Tibial nerve (tissue), 4 donors: ENCODE results near the gene GOLPH3L. TPM values are rescaled to one million over a fixed set of nuclear protein-coding genes. Genes with fewer than 3 reads are reported as not detected.
"Not testable (repeated sequence)": the region's sequence is repeated elsewhere in the genome, so short reads cannot be mapped to it uniquely, and the experiment has no call there.

Experiments
- DNase-seq, 2 donors: peaks; one replicate each; pipeline ENCODE4 v3.0.0-alpha.2; 2019; ENCODE audit warnings: low spot score in 2 of 2
- H3K27ac ChIP-seq, 4 donors: fragments of 200-600 bp; sonication (generic) in 3 of 4; one replicate each; pipeline ENCODE4 v1.5.1; 2017 to 2019; ENCODE audit warnings: mild to moderate bottlenecking in 1 of 4
- H3K27me3 ChIP-seq, 2 donors: fragments of 200-600 bp; sonication (generic) in 1 of 2; one replicate each; pipeline versions ENCODE4 v1.5.1 to v1.6.0; 2017 to 2019
- H3K36me3 ChIP-seq, 3 donors: fragments of 200-600 bp; sonication (generic); one replicate each; pipeline ENCODE4 v1.5.1; 2018 to 2019
- H3K4me1 ChIP-seq, 4 donors: fragments of 200-600 bp; sonication (generic) in 3 of 4; one replicate each; pipeline ENCODE4 v1.5.1; 2017 to 2019
- H3K4me3 ChIP-seq, 4 donors: fragments of 200-600 bp; sonication (generic) in 3 of 4; one replicate each; pipeline ENCODE4 v1.5.1; 2017 to 2019; ENCODE audit warnings: mild to moderate bottlenecking in 1 of 4, moderate library complexity in 1 of 4
- H3K9me3 ChIP-seq, 4 donors: fragments of 200-600 bp; sonication (generic) in 3 of 4; one replicate each; pipeline ENCODE4 v1.5.1; 2017 to 2019
- EP300 ChIP-seq, 2 donors: sonication (generic); formaldehyde crosslinking; IDR thresholded peaks; one replicate each; pipeline ENCODE4 v1.6.1; 2017; ENCODE audit warnings: antibody characterized with exemption in 2 of 2, mild to moderate bottlenecking in 1 of 2
- POLR2A ChIP-seq, 2 donors: fragments of 450-650 bp; IDR thresholded peaks; one replicate each; pipeline ENCODE4 v1.6.1; 2017; ENCODE audit warnings: antibody characterized with exemption in 2 of 2, mild to moderate bottlenecking in 2 of 2, moderate library complexity in 2 of 2
- WGBS, 2 donors: methylation state at CpG; one replicate each; pipeline ENCODE4 v1.1.5; 2018; 5-methylcytosine and 5-hydroxymethylcytosine counted together
- total RNA-seq, 4 donors: library from RNA; depleted of rRNA; stranded (reverse); fragments of >200 nt; gene quantifications; one replicate each; pipeline ENCODE4 v1.1.0, GENCODE V29; 2016
- TF ChIP-seq, protein P1 (sequence below), 5 experiments: fragments of 200-600 bp in 3 of 5; fragments of 450-650 bp in 2 of 5; sonication (generic) in 3 of 5; IDR thresholded peaks; one replicate each; pipeline ENCODE4 v1.5.1; 2016 to 2019; ENCODE audit warnings: antibody characterized with exemption in 5 of 5, mild to moderate bottlenecking in 3 of 5, moderate library complexity in 2 of 5

Gene GOLPH3L
- total RNA-seq, 4 donors from 2014 or later, result 20.6 to 30.9 (median 26.5) TPM

DNA sequence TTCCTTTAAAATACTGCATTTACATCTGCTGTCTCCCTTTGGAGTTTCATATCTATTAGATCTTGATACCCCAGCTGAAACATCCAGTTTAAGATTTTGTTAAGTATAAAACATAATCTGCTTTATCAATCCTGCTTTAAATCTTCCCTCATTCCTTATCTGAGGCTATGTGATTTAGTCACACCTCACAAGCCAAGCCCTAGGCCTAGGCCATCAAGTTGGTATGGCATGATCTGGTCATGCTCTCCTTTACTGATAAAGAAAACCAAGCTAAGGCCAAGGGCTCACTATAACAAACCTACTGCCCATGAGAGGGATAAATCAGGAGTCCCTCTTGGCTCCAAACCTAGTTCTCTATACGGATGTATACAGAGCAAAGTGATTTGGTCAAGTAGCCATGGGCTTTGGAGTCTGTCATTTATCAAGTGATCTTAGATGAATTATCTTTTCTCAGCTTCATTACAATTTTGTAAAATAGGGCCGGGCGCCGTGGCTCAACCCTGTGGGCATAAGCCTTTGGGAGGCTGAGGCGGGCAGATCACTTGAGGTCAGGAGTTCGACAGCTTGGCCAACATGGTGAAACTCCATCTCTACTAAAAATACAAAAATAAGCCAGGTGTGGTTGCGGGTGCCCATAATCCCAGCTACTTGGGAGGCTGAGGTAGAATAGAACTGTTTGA, 90.4 kb downstream of the GOLPH3L start:
- no peak overlapping the region for H3K27ac ChIP-seq

DNA sequence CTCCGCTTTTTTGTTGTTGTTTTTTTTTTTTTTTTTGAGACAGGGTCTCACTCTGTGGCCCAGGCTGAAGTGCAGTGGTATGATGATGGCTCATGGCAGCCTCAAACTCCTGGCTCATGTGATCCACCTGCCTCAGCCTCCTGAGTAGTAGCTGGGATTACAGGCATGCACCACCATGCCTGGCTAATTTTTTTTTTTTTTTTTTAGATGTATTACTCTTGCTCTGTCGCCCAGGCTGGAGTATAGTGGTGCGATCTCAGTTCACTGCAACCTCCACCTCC, 91.6 kb downstream of the GOLPH3L start:
- H3K9me3 ChIP-seq, H3K36me3 ChIP-seq, H3K27me3 ChIP-seq, DNase-seq, H3K4me3 ChIP-seq: not testable (repeated sequence)
- Histone ChIP-seq H3K4me1 (peaks cover 0 to 23% (median 11%) of the 10 kb centered on the region in 4 donors), H3K27ac (peak overlapping the region in 2 of 4 donors; percentile 83)
- 97 to 100% methylated on average over 3 of the region's 3 CpGs for WGBS, 2 donors

More for the DNA sequence above, 90.4 kb downstream of the GOLPH3L start:
- Histone ChIP-seq H3K36me3 (peaks cover 0 to 3% (median 0%) of the 10 kb centered on the region in 3 donors), H3K9me3 (no peaks in the 10 kb centered on the region), H3K27me3 (no peaks in the 10 kb centered on the region), H3K4me1 (peaks cover 0 to 33% (median 21%) of the 10 kb centered on the region in 4 donors), H3K4me3 (no peak overlapping the region)
- DNase-seq, result no peak
- TF ChIP-seq EP300 (IDR thresholded peaks at IDR 0.05) (no peak), POLR2A (IDR thresholded peaks at IDR 0.05) (no peak)
- TF ChIP-seq, protein P1, sequence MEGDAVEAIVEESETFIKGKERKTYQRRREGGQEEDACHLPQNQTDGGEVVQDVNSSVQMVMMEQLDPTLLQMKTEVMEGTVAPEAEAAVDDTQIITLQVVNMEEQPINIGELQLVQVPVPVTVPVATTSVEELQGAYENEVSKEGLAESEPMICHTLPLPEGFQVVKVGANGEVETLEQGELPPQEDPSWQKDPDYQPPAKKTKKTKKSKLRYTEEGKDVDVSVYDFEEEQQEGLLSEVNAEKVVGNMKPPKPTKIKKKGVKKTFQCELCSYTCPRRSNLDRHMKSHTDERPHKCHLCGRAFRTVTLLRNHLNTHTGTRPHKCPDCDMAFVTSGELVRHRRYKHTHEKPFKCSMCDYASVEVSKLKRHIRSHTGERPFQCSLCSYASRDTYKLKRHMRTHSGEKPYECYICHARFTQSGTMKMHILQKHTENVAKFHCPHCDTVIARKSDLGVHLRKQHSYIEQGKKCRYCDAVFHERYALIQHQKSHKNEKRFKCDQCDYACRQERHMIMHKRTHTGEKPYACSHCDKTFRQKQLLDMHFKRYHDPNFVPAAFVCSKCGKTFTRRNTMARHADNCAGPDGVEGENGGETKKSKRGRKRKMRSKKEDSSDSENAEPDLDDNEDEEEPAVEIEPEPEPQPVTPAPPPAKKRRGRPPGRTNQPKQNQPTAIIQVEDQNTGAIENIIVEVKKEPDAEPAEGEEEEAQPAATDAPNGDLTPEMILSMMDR (IDR thresholded peaks at IDR 0.05), result no peak
- 94 to 98% methylated on average over 7 of the region's 7 CpGs for WGBS, 2 donors

DNA sequence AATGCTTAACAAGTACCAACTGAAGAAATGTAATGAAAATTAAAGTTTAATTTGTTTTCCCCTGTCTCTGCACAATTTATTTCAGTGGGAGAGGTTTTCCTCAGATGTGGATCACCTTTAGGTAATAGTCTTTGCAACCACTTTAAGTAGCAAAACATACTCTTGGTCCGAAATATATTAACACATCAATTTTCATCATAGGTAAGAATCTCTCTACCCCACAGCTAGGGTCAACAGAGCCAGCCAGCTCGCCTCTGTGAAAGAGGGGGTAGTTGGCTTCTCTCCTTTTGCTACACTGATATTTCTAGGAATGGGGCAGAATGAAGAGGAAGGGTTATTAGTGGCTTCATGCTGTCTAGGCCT, 92.7 kb downstream of the GOLPH3L start:
- Histone ChIP-seq H3K36me3 (peaks cover 0 to 20% (median 0%) of the 10 kb centered on the region in 3 donors), H3K4me1 (peaks cover 0 to 14% (median 2%) of the 10 kb centered on the region in 4 donors), H3K27ac (peak overlapping the region in 3 of 4 donors; percentile 41 to 83 (median 83)), H3K4me3 (no peak overlapping the region), H3K27me3 (no peaks in the 10 kb centered on the region), H3K9me3 (no peaks in the 10 kb centered on the region)
- DNase-seq, result no peak
- 94 to 98% methylated on average over 2 of the region's 2 CpGs for WGBS, 2 donors
- TF ChIP-seq EP300 (IDR thresholded peaks at IDR 0.05), result no peak
- TF ChIP-seq POLR2A (IDR thresholded peaks at IDR 0.05), result no peak
- TF ChIP-seq, protein P1 (IDR thresholded peaks at IDR 0.05), result no peak

DNA sequence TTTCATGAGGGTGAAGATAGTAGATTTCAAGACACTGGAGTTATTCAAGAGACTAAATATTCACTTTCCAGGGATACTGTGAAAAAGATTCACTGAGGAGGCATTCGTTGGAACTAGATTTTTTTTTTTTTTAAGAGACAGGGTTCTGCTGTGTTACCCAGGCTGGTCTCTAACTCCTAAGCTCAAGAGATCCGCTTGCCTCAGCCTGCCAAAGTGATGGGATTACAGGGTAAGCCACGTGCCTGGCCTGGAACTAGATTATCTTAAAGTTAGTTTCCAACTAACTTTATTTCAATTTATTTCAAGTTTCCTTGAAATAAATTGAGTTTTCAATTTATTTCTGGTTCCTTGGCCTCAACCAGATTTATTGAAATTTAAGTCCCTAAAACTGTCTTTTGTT, 93.2 kb downstream of the GOLPH3L start:
- Histone ChIP-seq H3K36me3 (peaks cover 0 to 23% (median 0%) of the 10 kb centered on the region in 3 donors), H3K4me1 (peaks cover 0 to 13% (median 2%) of the 10 kb centered on the region in 4 donors), H3K27me3 (no peaks in the 10 kb centered on the region), H3K27ac (peak overlapping the region in 2 of 4 donors; percentile 83), H3K9me3 (no peaks in the 10 kb centered on the region), H3K4me3 (no peak overlapping the region)
- DNase-seq, result no peak
- TF ChIP-seq EP300 (IDR thresholded peaks at IDR 0.05) (no peak), POLR2A (IDR thresholded peaks at IDR 0.05) (no peak)
- TF ChIP-seq, protein P1 (IDR thresholded peaks at IDR 0.05), result no peak
- 80 to 84% methylated on average over 3 of the region's 3 CpGs for WGBS, 2 donors

DNA sequence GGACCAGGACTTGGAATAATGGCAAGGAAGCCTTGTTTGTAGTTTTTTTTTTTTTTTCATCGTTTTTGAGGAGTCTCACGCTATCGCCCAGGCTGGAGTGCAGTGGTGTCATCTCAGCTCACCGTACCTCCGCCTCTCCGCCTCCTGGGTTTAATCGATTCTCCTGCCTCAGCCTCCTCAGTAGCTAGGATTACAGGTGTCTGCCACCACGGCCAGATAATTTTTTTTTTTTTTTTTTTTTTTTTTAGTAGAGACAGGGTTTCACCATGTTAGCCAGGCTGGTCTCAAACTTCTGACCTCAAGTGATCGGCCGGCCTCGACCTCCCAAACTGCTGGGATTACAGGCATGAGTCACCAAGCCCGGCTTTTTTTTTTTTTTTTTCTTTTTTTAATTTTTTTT, 94.6 kb downstream of the GOLPH3L start:
- H3K27ac ChIP-seq, H3K27me3 ChIP-seq, DNase-seq, H3K9me3 ChIP-seq, H3K4me3 ChIP-seq: not testable (repeated sequence)
- Histone ChIP-seq H3K36me3 (peaks cover 0 to 20% (median 0%) of the 10 kb centered on the region in 3 donors), H3K4me1 (peaks cover 0 to 13% (median 2%) of the 10 kb centered on the region in 4 donors)
- 92% methylated on average over 12 of the region's 12 CpGs for WGBS, 2 donors

DNA sequence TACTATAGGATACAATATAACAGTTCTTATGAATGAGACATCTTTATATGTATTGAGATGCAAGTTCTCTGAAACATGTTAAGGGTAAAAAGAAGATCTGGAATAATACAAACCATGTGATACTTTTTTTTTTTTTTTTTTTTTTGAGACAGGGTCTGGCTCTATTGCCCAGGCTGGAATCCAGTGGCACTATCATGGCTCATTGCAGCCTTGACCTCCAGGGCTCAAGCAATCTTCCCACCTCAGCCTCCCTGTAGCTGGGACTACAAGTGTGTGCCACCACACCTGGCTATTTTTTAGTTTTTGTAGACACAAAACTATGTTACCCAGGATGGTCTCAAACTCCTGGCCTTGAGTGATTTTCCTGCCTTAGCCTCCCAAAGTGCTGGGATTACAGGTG, 95.4 kb downstream of the GOLPH3L start:
- DNase-seq, result no peak
- Histone ChIP-seq H3K27me3 (no peaks in the 10 kb centered on the region), H3K36me3 (peaks cover 0 to 20% (median 0%) of the 10 kb centered on the region in 3 donors), H3K4me1 (peaks cover 0 to 13% (median 2%) of the 10 kb centered on the region in 4 donors), H3K9me3 (no peaks in the 10 kb centered on the region), H3K4me3 (no peak overlapping the region), H3K27ac (no peak overlapping the region)
- TF ChIP-seq EP300 (IDR thresholded peaks at IDR 0.05) (no peak), POLR2A (IDR thresholded peaks at IDR 0.05) (no peak)
- TF ChIP-seq, protein P1 (IDR thresholded peaks at IDR 0.05), result no peak

DNA sequence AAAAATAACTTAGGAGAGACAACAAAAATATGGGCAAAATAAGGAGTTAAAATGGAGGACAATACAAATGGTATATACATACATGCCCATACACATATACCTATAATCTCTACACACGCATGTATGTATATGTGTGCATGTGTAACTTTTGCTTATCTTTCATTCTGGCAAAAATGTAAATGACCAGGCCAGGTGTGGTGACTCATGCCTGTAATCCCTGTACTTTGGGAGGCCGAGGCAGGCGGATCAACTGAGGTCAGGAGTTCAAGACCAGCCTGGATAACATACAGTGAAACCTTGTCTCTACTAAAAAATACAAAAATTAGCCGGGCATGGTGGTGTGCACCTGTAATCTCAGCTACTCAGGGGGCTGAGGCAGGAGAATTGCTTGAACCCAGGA, 98.6 kb downstream of the GOLPH3L start:
- peaks cover 0 to 20% (median 0%) of the 10 kb centered on the region in 3 donors for H3K36me3 ChIP-seq
- not testable (repeated sequence) for H3K9me3 ChIP-seq, H3K27ac ChIP-seq, H3K27me3 ChIP-seq, DNase-seq, H3K4me1 ChIP-seq, H3K4me3 ChIP-seq
- 78 to 92% methylated on average over 4 of the region's 4 CpGs for WGBS, 2 donors
